Activated naive CD8-positive, alpha-beta T cell treated with anti-CD3 and anti-CD28 coated beads, Interleukin-2, amount 50 U/mL, for 24 hours (primary cell): ENCODE results near the gene CCRL2.
"Not testable (repeated sequence)": the region's sequence is repeated elsewhere in the genome, so short reads cannot be mapped to it uniquely, and the experiment has no call there.

Source experiments
- ATAC-seq: fragments of 150-1000 bp; cut with Tn5 transposase; one replicate; pipeline ENCODE4 v1.10.0; 2021
- DNase-seq: peaks from one replicate; pipeline ENCODE4 v3.0.0; 2021
- H3K27ac Mint-ChIP-seq: one replicate; pipeline ENCODE4 v1.8.0; 2021; ENCODE audit warnings: mild to moderate bottlenecking, mixed read lengths
- H3K27me3 Mint-ChIP-seq: one replicate; pipeline ENCODE4 v1.8.0; 2021; ENCODE audit warnings: mixed read lengths
- H3K36me3 Mint-ChIP-seq: one replicate; pipeline ENCODE4 v1.8.0; 2021; ENCODE audit warnings: low read depth, mixed read lengths
- H3K4me1 Mint-ChIP-seq: one replicate; pipeline ENCODE4 v1.8.0; 2021; ENCODE audit warnings: mixed read lengths
- H3K4me3 Mint-ChIP-seq: one replicate; pipeline ENCODE4 v1.8.0; 2021; ENCODE audit warnings: mild to moderate bottlenecking, moderate library complexity, mixed read lengths
- H3K9me3 Mint-ChIP-seq: one replicate; pipeline ENCODE4 v1.8.0; 2021; ENCODE audit warnings: mixed read lengths

The CCRL2 gene

DNA sequence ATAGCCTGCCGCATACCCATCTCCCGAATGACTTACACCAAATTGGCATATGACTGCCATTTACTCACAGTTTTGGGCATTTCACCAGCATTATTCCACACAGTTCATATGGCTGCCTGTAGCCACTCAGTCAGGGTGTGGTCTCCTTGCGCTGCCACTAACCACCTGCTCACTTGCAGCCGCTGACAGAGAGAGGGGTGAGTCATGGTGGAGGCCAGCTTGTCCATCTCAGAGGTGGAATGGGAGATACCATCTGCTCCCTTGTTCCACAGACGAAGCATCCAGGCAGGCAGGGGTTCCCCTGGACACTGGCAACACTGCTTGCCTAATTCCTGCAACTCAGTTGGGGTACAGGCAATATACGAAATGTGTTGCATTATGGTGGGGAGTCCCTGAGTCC is 15.6 kb downstream of the CCRL2 start:
- no peak for ATAC-seq
- Mint-ChIP-seq H3K4me3 (no peak overlapping the region), H3K27me3 (no peaks in the 10 kb centered on the region), H3K9me3 (no peaks in the 10 kb centered on the region), H3K4me1 (no peaks in the 10 kb centered on the region), H3K36me3 (no peaks in the 10 kb centered on the region), H3K27ac (no peak overlapping the region)
- DNase-seq = no peak

- Mint-ChIP-seq H3K27me3 (no peaks in the 10 kb centered on the region), H3K4me3 (no peak overlapping the region)
- DNase-seq = no peak
Observed at GRCh38 chr3:46423588-46423987, 16.5 kb downstream of the CCRL2 start.

DNA sequence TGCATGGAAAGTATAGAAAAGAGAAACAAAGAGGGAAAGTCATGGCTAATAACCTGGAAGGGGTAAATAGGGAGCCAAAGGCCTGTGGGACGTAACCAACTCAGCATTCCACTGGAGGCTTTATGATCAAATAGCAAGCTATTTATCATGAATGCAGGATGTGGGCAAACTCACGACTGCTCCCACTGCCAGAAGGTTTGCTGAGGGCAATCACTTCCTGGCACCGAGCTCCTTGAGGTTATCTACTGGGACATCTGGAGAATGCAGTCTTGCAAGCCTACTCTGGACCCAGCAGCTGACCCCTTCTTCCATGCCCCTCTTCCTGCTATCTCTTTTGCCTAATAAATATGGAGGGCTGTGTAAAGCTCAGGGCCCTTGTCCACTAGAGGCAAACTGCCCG is 19.4 kb downstream of the CCRL2 start:
- H3K27ac Mint-ChIP-seq, DNase-seq, H3K9me3 Mint-ChIP-seq, H3K27me3 Mint-ChIP-seq, H3K4me1 Mint-ChIP-seq, H3K36me3 Mint-ChIP-seq, ATAC-seq, H3K4me3 Mint-ChIP-seq: not testable (repeated sequence)

More at GRCh38 chr3:46423588-46423987, 16.5 kb downstream of the CCRL2 start:
- Mint-ChIP-seq H3K4me1 (no peaks in the 10 kb centered on the region), H3K27ac (no peak overlapping the region), H3K9me3 (no peaks in the 10 kb centered on the region), H3K36me3 (no peaks in the 10 kb centered on the region)
- ATAC-seq = no peak

- H3K27me3 Mint-ChIP-seq, H3K4me3 Mint-ChIP-seq, DNase-seq, H3K36me3 Mint-ChIP-seq, H3K4me1 Mint-ChIP-seq, H3K27ac Mint-ChIP-seq, ATAC-seq: not testable (repeated sequence)
- peaks cover 14% of the 10 kb centered on the region for H3K9me3 Mint-ChIP-seq
Observed at GRCh38 chr3:46427404-46427803, 20.3 kb downstream of the CCRL2 start.

DNA sequence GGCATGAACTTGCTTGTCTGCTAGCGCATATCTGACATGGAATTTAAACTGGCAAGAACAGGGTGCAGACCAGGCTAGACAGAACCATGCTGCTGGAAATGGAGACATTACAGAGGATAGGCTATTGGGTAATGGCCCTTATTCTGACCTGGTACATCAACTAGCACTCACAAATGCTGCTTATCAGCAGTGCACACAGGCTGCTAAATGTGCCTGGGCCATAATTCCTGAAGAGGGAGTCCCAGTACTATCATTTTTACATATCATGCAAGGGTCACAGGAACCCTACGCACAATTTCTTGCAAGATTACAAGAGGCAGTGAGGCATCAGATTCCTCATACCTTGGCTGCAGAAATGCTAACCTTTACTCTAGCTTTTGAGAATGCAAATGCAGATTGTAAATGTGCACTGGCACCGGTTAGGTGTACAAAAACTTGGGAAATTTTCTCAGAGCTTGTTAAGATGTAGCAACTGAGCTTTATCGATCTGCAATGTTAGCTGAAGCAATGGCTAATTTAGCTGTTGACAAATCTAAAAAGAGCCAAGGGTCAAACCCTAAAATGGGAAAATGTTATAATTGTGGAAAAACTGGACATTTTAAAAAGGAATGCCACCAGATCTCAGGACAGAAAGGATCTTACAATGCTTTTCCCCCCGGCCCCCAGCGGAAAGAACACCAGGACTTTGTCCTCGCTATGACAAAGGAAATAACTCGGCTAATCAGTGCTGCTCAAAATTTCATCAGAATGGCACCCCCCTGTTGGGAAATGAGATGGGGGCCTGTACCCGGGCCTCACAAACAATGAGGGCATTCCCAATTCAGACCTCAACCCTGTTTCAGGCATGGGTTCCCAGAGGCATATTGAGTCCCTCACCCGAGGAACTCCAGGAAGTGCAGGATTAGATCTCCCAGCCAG is 21.1 kb downstream of the CCRL2 start:
- peaks cover 8% of the 10 kb centered on the region for H3K36me3 Mint-ChIP-seq
- no peak for ATAC-seq
- H3K4me1 Mint-ChIP-seq = no peaks in the 10 kb centered on the region
- DNase-seq = no peak
- H3K9me3 Mint-ChIP-seq = peaks cover 16% of the 10 kb centered on the region
- no peak overlapping the region for H3K4me3 Mint-ChIP-seq
- H3K27me3 Mint-ChIP-seq = no peaks in the 10 kb centered on the region
- no peak overlapping the region for H3K27ac Mint-ChIP-seq

DNA sequence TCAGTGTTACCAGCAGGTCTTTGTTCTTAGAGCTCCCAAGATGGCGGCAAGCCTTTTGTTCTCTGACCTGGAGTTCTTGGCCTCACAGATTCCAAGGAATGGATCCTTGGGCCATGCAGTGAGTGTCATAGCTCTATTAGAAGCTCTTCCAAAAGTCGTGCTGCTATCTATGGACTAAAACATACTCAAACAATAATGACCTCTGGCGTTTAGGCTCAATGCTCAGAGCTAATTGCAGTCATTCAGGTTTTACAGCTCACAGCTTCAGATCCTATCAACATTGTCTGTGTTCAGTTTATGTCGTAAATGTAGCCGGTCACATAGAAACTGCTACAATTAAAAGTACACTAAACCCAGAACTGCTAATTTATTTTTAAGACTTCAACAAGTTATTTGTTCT is 22.2 kb downstream of the CCRL2 start:
- DNase-seq = no peak
- no peaks in the 10 kb centered on the region for H3K4me1 Mint-ChIP-seq
- no peak overlapping the region for H3K4me3 Mint-ChIP-seq
- peaks cover 16% of the 10 kb centered on the region for H3K9me3 Mint-ChIP-seq
- H3K27ac Mint-ChIP-seq = no peak overlapping the region
- no peak for ATAC-seq
- peaks cover 8% of the 10 kb centered on the region for H3K36me3 Mint-ChIP-seq
- H3K27me3 Mint-ChIP-seq = no peaks in the 10 kb centered on the region

- Mint-ChIP-seq H3K27ac (no peak overlapping the region), H3K36me3 (peaks cover 8% of the 10 kb centered on the region), H3K9me3 (peaks cover 16% of the 10 kb centered on the region), H3K4me1 (no peaks in the 10 kb centered on the region), H3K27me3 (no peaks in the 10 kb centered on the region), H3K4me3 (no peak overlapping the region)
- ATAC-seq = no peak
- DNase-seq = no peak
Observed at GRCh38 chr3:46429671-46430070, 22.6 kb downstream of the CCRL2 start.

DNA sequence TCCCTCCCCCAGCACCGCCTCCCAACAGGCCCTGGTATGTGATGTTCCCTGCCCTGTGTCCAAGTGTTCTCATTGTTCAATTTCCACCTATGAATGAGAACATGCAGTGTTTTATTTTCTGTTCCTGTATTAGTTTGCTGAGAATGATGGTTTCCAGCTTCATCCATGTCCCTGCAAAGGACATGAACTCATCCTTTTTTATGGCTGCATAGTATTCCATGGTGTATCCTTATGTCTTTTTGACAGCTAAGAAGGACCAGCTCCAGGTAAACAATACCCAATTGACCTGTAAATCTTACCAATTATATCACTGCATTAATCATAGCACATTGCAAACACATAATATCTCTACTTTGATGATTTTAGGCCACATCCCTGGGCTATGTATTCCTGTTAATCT is 23.8 kb downstream of the CCRL2 start:
- not testable (repeated sequence) for H3K4me1 Mint-ChIP-seq, H3K4me3 Mint-ChIP-seq, H3K27ac Mint-ChIP-seq, ATAC-seq, H3K36me3 Mint-ChIP-seq, DNase-seq, H3K27me3 Mint-ChIP-seq
- peaks cover 16% of the 10 kb centered on the region for H3K9me3 Mint-ChIP-seq

DNA sequence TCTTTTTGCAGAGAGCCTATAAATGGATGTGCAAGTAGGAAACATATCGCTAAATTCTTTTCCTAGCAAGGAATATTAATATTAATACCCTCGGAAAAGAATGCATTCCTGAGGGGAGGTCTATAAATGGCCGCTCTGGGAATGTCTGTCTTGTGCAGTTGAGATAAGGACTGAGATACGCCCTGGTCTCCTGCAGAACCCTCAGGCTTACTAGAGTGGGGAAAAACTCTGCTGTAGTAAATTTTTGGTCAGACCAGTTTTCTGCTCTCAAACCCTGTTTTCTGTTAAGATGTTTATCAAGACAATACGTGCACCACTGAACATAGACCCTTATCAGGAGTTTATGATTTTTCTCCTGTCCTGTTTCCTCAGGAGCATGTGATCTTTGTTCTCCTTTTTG is 24.8 kb downstream of the CCRL2 start:
- ATAC-seq, H3K27me3 Mint-ChIP-seq, H3K4me1 Mint-ChIP-seq: not testable (repeated sequence)

DNA sequence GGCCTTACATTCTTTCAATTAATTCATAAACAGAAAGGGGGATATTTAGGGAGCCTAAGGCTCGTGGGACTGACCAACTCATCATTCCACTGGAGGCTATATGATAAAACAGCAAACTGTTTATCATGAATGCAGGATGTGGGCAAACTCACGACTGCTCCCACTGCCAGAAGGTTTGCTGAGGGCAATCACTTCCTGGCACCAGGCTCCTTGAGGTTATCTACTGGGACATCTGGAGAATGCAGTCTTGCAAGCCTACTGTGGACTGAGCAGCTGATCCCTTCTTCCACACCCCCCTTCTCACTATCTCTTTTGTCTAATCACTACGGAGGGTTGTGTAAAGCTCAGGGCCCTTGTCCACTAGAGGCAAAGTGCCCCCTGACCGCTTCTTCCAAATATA is 26.1 kb downstream of the CCRL2 start:
- not testable (repeated sequence) for H3K36me3 Mint-ChIP-seq, H3K4me1 Mint-ChIP-seq, H3K4me3 Mint-ChIP-seq, H3K27ac Mint-ChIP-seq, H3K27me3 Mint-ChIP-seq, ATAC-seq, DNase-seq
- H3K9me3 Mint-ChIP-seq = peaks cover 16% of the 10 kb centered on the region

More for the DNA sequence above, 24.8 kb downstream of the CCRL2 start:
- peaks cover 16% of the 10 kb centered on the region for H3K9me3 Mint-ChIP-seq
- H3K4me3 Mint-ChIP-seq, H3K36me3 Mint-ChIP-seq, DNase-seq, H3K27ac Mint-ChIP-seq: not testable (repeated sequence)

DNA sequence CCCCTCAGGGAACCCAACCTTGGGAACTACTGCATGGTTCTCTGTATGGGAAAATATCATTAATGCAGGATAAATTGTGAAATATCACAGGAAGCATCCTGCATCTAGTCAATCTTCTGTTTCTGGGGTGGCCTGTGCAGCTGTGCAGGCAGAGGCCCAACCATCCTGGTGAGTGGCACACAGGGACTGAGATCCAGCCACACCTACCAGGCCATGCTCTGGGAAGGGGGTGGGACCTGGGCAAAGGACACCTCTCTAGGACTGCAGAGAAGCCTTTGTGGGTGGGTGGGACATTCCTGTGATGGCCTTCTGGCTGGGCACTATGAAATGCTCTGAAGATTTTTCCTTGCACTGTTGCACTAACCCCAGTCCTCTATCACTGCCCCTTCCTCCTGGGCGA is 26.8 kb downstream of the CCRL2 start:
- Mint-ChIP-seq H3K4me1 (no peaks in the 10 kb centered on the region), H3K27me3 (no peaks in the 10 kb centered on the region), H3K4me3 (no peak overlapping the region), H3K27ac (no peak overlapping the region), H3K36me3 (peaks cover 8% of the 10 kb centered on the region), H3K9me3 (peaks cover 16% of the 10 kb centered on the region)
- ATAC-seq = no peak
- DNase-seq = no peak

DNA sequence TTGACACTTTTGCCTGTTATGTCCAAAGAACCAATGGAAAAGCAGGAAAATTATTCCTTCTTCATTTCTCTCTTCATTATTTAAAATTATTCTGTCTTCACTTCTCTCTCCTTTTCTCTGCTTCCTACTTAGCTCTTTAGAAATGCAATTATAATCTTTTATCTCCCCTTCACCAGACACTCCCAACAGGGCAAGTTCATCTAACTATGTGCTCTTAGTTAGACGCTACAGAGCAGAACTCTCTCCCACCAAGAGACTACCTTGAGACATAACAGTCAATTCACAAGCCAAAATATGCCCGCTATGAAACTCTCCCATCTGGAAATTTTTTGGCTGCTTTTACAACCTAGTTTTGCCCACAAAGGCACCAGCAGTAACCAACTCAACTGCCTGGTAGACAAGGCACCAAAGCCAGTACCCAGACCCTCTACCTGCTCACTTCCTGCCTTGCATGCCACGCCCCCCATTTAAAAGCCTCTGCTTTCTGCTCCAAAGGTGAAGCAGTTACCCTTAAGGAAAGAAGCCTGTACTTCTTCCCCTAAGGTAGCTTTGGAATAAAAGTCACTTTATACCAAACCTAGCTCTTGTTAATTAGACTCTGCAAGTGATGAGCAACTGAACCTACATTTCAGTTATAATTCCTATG is 28.1 kb downstream of the CCRL2 start:
- H3K4me1 Mint-ChIP-seq = peaks cover 1% of the 10 kb centered on the region
- no peak overlapping the region for H3K27ac Mint-ChIP-seq
- no peak for ATAC-seq
- H3K4me3 Mint-ChIP-seq = no peak overlapping the region
- peaks cover 16% of the 10 kb centered on the region for H3K9me3 Mint-ChIP-seq
- H3K27me3 Mint-ChIP-seq = no peaks in the 10 kb centered on the region
- H3K36me3 Mint-ChIP-seq = peaks cover 8% of the 10 kb centered on the region
- DNase-seq = no peak

DNA sequence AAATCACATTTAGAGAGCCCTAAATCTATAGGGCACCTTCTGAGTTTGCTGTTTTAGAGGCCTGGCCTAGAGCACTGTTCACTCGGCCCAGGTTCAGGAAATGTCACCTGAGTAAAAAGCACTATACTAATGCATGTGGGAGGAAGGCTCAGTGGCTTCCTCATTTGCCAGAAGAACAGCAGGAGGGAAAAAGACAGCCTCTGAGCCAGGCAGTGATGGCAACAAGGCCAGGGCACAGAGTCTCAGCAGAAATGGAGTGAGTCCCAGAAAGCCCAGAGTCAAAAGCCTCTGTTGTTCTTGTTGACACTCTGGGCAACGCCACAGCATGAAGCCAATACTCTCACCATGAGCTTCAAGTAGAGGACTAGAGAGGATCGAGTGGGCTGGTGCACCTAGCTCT is 31.8 kb downstream of the CCRL2 start:
- Mint-ChIP-seq H3K4me1 (peaks cover 25% of the 10 kb centered on the region), H3K27ac (no peak overlapping the region), H3K27me3 (no peaks in the 10 kb centered on the region), H3K36me3 (no peaks in the 10 kb centered on the region), H3K9me3 (no peaks in the 10 kb centered on the region), H3K4me3 (no peak overlapping the region)
- no peak for ATAC-seq
- DNase-seq = no peak

GRCh38 chr3:46440531-46441294 is 33.7 kb downstream of the CCRL2 start:
- H3K4me3 Mint-ChIP-seq = no peak overlapping the region
- DNase-seq (peak; percentile 17), ATAC-seq (peak; percentile 93)
- peaks cover 25% of the 10 kb centered on the region for H3K4me1 Mint-ChIP-seq
- no peak overlapping the region for H3K27ac Mint-ChIP-seq
- no peaks in the 10 kb centered on the region for H3K9me3 Mint-ChIP-seq
- H3K27me3 Mint-ChIP-seq = no peaks in the 10 kb centered on the region
- H3K36me3 Mint-ChIP-seq = no peaks in the 10 kb centered on the region
